GM18909 (cell line): Measurements from ENCODE around the gene SFT2D1.
"Not testable (repeated sequence)": the region's sequence is repeated elsewhere in the genome, so short reads cannot be mapped to it uniquely, and the experiment has no call there.

Experiments
- ATAC-seq: cut with Tn5 transposase; IDR thresholded peaks from one replicate; pipeline ENCODE4 v1.9.1; 2021; ENCODE audit warnings: mild to moderate bottlenecking; ENCODE audit not compliant: unreplicated experiment, poor library complexity

SFT2D1 gene

DNA sequence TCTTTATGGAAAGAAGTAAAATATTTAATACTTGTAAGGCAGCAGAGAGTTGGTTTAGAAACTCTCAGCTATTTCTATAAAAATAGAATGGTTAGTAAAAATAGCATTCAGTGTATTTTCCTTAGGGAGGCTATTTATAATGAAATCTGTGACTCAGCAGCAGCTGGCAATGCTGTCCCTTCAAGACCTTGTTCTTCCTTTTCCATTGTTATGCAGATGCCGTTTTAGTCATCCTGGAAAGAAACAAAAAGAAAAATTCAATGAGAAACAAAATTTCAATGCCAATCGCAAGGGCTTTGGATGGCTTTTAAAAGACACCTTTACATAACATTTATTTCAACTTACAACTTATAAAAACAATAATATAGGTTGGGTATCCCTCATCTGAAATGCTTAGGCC, 22.9 kb upstream of the SFT2D1 start:
- no peak for ATAC-seq

DNA sequence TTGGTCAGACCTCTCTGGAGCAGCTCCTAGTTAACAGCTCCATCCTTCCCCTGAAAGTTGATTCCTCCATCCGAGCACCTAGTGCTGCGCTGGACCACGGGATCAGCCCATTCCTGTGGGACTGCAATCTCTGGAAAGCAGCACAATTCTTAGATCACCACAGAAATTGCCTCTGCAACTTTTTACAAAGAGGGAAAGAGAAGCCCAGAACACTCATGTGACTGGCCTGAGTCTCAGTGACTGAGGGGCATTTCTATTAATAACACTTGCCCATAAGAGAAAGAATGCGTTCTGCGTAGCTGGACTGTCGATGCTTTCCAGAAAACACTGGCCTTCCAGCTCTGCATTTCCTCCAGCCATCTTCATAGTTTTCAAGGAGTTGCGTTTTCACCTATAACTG, 22.1 kb upstream of the SFT2D1 start:
- ATAC-seq = no peak

DNA sequence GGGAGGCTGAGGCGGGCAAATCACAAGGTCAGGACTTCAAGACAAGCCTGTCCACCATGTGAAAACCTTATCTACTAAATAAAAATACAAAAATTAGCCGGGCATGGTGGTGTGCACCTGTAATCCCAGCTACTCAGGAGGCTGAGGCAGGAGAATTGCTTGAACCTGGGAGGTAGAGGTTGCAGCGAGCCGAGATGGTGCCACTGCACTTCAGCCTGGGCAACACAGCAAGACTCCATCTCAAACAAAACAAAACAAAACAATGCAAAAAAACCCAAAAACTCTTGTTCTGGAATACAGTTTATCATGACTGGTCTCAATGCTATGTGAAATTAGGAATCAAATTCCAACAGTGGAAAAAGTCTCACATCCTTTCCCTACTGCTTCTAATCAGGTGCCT, 20.1 kb upstream of the SFT2D1 start:
- ATAC-seq = not testable (repeated sequence)

DNA sequence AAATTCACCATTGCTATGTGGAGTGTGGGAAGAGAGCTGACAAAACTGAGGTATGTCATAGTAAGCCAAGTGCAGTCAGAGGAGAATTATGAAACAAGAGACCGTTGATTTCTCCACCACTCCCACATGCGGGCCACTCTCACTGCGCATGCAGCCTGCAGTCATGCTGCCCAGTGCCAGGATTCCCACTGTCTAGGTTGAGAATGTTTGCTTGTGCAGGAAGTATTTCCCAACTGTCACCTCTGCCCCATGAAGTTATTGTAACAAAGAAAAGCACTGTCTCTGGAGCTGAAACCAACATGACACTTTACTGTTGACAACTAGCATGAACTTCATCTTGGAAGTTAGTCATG, 18.7 kb upstream of the SFT2D1 start:
- ATAC-seq = no peak

DNA sequence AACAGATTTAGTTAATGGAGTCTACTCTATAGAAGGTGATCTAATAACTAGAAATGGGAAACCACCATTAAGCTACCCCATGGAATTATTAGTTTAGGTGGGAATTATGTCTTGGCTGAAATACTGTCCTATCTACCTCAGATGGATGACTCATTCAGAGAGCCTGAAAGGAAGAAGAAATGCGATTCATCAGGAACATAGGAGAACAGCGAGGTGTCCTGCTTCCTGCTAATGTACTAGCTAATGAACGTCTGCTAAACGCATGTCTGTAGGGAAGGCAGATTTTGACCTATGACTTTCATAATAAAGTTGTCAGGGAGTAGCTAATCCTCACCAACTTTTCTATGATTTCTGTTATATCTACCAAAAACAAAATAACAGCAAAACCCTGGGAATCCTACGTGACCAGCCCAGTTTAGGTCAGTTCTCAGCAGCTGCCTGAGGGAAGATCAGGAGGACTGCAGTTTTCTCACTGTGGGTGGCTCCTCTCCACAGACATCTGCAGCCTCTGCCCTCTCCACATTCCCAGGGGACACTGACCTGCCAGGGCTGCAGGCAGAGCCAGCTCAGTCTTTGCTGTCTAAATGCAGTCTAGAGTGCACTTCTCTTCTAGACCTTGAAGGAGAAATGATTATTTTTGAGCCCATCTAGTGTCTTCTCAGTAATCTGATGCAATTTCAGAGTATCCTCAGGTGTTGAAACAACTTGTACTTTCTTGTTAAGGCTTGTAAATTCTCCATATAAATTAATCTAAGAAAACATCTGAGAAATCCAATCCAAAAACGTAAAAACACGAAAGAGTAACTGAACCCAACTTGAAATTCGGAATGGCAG, 18.1 kb upstream of the SFT2D1 start:
- no peak for ATAC-seq

DNA sequence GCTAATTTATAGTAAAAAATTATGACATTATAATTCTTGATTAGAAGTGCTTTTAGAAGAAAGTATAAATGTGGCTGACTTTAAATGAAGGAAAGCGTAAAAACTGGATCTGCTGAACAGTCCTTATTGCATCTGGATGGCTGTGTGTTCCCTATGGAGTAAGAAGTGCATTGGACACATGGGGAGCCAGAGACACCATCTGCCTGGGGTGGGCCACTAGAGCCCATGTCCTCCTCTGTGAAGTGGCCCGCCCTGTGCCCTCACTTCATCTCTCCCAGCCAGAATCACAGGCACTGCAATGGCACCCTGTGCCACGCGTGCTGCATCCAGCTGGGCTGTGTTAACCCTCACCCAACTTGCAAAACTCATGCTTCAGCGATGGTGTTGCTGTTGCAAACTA, 13.2 kb upstream of the SFT2D1 start:
- no peak for ATAC-seq

DNA sequence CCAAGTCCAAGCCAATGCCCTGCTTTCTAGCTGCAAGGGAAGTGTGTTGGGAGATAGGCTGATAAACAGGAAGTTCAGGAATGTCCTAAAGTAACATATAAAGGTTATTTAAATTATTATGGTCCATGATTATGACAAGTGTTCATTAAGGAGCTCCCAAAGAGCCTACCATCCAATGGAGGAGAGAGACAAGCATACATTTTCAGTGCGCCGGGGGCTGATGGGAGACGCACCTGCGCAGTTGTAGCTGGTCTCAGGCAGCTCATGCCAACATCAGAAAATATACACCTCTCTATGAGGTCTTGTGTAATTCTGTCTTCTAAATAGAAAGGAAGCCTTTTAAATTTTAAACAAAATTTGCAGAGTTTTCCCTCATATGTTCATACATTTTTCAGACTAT, 12.6 kb upstream of the SFT2D1 start:
- no peak for ATAC-seq

DNA sequence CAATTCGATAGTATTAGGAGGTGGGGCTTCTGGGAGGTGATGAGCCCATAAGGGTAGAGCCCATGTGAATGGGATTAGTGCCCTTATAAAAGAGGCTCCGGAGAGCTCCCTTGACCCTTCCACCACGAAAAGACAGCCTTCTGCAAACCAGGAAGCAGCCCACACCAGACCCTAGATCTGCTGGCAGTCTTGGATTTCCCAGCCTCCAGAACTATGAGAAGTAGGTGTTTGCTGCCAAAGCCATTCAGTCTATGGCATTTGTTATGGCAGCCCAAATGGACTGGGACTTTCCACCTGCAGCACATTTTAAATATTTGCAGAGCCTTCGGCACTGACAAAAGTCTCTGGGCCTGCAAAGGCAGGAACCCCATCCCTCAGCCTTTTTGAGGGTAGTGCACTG, 11.8 kb upstream of the SFT2D1 start:
- ATAC-seq = no peak

DNA sequence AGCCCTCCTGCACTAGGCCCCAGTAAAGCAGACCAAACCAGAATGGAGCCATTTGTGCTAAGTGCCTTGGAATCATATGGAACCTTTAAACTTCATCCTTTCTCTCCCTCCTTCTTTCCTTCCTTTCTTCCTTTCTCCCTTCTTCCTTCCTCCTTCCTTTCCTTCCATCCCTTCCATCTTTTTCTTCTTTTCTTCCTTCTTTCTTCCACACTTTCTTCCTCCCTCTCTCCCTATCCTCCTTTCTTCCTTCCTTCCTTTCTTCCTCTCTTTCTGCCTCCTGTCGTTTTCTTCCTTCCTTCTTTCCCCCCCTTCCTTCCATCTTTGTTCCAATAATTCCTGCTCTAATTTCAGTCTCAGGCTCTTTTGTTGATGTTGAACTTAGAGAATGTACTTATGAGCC, 11.2 kb upstream of the SFT2D1 start:
- ATAC-seq = no peak

DNA sequence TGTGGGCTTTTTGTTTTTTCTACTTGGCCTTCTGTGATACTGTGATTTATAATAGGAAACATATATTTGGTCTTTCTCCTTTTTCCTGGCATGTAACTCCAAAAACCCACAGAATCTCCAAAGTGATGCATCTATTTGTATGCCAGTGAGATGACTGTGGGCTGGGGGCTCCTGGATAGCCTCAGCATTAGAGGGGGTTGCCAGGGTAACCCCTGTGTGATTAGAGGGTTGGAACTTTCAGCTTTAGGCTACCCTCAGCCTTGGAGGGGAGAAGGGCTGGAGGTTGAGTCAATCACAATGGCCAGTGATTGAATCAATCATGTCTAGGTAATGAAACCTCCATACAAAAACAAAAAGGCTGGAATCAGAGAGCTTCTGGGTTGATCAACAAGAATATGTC, 10.6 kb upstream of the SFT2D1 start:
- ATAC-seq = no peak

DNA sequence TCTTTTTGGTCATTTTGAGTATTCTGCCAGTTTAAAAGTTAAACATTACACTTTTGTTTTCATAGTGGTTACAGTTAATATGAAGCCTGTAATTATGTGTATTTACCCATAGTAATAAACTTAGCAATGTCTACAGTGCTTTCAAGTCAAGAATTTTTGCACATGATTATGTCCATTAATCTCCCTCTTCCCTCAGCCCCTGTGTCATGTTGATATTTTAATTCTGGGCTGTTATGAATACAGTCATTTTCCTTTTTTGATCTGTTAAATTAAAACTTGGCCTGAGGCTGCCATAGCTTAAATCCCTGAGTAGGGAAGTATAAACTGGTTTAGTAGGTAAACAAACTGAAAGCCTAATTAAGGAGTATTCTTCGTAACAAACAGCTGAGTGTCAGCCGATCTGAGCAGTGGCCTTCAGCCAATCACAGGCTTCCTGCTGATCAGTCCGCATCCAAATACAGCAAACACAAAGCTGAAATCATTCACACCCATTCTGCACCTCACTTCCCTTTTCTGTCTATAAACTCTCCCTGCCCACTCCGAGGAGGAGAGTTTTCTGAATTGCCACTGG, 9.5 kb upstream of the SFT2D1 start:
- peak; percentile 99 for ATAC-seq

DNA sequence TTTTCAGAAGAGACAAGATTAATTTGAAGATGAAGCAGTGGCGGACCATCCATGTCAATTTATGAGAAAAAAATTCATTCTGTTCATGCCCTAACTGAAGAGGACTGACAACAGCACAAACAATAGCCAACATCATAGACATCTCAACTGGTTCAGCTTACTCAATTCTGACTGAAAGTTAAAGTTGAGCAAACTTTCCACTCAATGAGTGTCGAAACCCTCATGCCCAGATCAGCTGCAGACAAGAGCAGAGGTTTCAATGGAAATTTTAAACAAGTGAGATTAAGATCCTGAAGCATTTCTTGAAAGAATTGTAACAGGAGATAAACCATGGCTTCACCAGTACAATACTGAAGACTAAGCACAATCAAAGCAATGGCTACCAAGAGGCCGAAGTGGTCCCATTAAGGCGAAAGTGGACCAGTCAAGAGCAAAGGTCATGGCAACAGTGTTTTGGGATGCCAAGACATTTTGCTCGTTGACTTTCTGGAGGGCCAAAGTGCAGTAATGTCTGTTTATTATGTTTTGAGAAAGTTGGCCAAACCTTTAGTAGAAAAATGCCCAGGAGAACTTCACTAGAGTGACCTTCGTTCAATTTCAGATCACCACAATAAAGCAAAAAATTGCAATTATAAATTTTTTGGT, 6.1 kb upstream of the SFT2D1 start:
- ATAC-seq = no peak

DNA sequence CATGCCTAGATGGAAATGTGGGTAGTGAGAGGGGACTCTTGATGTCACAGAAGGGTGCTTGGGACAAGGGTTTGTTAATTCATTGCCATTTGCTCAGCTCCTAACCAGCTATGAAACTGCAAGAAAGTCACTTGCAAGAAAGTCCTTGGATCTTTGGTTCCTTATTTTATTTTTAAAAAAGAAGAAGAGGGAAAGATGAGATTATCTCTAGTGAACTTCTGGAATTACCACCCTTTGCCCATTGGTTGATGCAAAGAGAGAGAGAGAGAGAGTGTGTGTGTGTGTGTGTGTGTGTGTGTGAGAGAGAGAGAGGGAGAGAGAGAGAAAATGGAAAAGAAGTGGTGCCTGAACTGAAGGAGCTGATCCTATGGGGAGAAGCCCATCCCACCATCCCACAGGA, 4.6 kb upstream of the SFT2D1 start:
- ATAC-seq = no peak

DNA sequence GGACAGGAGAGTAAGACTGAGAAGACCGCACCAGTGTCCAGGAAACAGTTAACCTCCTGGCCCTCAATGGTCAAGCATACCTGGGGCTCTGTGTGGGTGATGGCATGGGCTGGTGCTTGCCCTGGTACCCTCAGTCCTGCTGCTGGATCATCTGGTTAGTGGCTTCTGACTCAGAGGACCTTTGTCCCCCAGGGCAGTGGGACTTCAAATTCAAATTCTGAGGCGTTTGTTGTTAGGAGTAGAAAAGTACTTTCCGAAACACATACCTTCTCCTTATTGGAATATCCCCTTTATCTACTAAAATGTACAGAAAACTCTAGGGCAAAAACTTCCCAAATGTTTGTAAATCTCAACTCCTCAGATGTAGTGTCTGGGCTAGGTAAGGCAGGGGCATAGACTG, 4.1 kb upstream of the SFT2D1 start:
- ATAC-seq = no peak

DNA sequence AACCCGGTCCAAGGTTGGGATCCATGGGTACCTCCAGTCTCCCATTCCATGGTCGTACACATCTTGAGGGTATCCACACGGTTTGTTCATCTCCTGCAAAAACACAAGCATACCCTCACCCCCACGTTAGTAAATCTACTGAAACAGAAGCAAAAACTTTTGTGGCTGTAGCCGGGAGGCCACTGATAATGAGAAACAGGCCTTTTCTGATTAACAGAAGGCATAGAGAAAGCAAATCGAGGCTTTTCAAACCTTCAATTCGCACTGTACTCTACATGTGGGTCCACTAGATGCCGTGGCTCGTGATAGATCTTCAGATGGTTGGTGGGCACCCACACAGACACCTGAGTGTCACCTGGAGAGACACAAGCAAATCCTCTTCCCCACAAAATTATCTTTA, 3.3 kb upstream of the SFT2D1 start:
- ATAC-seq = not testable (repeated sequence)

DNA sequence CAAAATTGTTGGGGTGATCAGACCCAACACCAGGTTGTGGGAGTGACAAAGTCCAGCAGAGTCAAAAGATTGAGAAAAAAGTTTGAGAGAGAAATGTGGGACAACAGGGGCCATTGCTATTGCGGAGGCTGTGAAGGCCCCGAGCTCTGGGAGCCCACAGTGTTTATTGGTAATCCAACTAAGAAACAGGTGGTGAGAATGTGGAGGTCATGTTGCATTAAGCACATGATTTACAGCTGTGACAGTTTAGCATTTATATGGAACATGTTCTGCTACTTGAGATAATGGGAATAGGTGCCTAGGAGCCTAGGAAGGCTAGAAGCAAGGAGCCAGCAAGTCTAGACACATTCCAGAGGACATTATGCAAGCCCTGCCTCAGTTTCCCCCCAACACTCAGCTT, 2.6 kb upstream of the SFT2D1 start:
- not testable (repeated sequence) for ATAC-seq

DNA sequence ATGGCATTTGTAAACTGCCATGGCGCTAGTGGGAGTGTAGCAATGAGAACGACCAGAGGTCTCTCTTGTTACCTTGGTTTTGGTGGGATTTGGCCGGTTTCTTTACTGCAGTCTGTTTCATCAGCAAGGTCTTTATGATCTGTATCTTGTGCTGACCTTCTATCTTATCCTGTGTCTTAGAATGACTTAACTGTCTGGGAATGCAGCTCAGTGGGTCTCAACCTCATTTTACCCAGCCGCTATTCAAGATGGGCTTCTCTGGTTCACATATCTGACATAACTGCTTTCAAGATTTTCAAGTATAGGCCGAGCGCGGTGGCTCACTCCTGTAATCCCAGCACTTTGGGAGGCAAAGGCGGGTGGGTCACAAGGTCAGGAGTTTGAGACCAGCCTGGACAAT, 1.9 kb upstream of the SFT2D1 start:
- no peak for ATAC-seq

DNA sequence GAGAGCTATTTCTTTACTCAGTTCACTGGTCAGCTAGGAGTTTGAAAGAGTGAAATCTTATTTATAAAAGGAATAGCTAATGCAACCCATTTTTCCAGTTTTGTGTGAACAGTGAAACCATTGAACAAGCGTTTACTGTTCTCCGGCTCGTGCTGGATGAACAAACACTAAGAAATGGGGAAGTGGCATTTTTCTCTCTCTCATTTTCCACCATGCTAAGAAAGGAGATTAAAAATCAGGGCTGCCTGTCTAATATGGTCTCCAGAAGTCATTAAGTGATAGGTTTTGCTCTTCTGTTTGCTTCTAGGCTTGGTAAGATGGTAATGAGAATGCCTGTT, 774 bp upstream of the SFT2D1 start:
- ATAC-seq = peak; percentile 29

DNA sequence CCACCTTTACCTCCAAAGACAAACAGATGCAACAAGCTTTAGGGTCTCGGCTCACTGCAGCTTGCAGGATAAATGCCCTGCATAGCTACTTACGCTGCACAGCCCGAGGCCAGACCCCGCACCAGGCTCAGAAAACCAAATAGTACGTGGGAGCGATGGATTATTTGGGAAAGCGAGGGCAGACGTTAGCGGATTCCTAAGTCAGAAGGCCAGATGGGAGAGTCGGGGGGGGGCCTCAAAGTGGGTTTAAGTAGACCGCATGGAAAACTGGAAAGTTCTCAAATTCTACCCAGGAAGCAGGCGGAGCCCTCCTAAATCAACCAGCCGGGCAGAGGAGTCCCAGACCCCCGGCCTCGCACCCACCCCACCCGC, 382 bp downstream of the SFT2D1 start:
- ATAC-seq = no peak

DNA sequence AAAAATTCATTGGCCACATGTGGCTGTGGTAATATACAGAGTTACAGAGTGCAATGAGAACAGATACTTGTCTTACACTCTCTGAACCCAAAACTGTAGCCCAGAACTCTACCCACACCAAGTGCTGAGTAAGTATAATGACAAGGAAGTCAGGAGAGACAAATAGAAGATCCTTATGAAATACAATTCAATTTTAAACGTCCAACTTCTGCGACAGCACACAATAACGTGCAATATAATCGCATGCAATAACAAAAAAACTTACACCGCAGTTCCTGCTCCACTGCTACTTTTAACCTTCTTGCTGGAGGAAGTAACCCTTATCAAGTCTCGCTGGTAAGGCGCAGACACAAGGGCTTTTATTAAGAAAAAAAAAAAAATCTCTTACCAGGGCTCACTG, 881 bp downstream of the SFT2D1 start:
- no peak for ATAC-seq

DNA sequence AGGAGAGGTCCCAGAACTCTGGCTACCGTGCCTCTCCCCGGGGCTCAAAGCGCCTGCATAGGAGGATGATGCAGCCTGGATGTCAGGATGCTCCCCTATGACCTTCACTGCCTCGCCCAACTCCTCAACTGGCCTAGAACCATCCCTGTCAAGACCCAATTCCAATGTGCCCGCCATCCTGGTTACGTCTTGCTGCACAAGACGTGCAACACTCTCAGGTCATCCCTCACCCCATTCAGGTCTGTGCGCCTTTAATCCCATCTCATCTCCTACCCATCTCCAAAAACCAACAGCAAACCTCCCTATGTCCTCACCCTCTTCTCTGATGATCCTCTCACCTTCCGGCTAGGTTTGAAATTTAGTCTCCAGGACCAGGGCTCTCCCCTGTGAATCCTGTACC, 3.5 kb downstream of the SFT2D1 start:
- no peak for ATAC-seq

DNA sequence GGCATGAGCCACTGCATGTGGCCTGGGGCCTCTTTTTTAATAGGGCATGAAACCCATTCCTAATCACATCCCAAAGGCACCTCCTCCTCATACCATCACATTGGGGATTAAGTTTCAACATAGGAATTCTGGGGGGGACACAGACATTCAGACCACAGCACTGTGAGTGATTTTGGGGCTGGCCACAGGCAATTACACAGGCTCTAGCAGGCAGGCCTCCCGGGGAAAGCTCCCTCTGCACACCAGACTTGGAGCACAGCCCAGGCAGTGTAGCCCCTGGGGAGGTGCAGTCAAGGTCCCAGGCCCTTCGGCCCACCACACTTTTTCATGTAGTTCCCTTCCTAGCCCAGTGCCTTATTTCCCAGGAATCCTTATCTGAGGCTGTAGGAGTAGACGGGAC, 5.5 kb downstream of the SFT2D1 start:
- no peak for ATAC-seq
